Neural cell (in vitro differentiated cells): ENCODE measurements around the gene SLC8A1.

Source experiments
- CTCF ChIP-seq: fragments of 450-650 bp; IDR thresholded peaks from 2 replicates; pipeline ENCODE4 v1.5.1; 2014; ENCODE audit warnings: antibody characterized with exemption, mild to moderate bottlenecking, moderate library complexity; ENCODE audit not compliant: poor library complexity, severe bottlenecking
- EP300 ChIP-seq: fragments of 450-650 bp; conservative IDR thresholded peaks from 2 replicates; pipeline ENCODE4 v1.6.1; 2014; ENCODE audit warnings: antibody characterized with exemption, mild to moderate bottlenecking, moderate library complexity; ENCODE audit not compliant: poor library complexity, severe bottlenecking
- EZH2 ChIP-seq: fragments of 200-600, 300-800 bp; shearing (Covaris generic), sonication (generic); IDR thresholded peaks from 2 replicates; pipeline ENCODE4 v1.6.1; 2014; ENCODE audit warnings: antibody characterized with exemption, low read length, borderline replicate concordance, mild to moderate bottlenecking; ENCODE audit not compliant: insufficient read depth, poor library complexity, severe bottlenecking
- POLR2AphosphoS5 ChIP-seq: IDR thresholded peaks from 2 replicates; pipeline ENCODE4 v1.6.1; 2012
- RAD21 ChIP-seq: fragments of 450-650 bp; conservative IDR thresholded peaks from 2 replicates; pipeline ENCODE4 v1.6.1; 2014; ENCODE audit warnings: antibody characterized with exemption, mild to moderate bottlenecking, moderate library complexity

DNA sequence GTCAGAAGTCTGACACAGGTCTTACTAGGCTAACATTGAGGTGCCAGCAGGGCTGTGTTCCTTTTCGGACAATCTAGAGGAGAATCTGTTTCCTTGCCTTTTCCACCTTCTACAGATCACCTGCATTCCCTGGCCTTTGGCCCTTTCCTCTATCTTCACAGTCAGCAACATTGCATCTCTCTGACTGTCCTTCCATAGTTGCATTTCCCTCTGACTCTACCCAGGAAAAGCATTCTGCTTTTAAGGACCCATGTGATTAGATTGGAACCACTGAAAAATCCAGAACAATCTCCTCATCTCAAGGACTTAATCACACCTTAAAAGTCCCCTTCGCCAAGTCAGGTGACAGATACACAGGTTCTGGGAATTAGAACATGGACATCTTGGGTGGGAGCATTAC is 181.5 kb downstream of the SLC8A1 start:
- no peak for TF ChIP-seq CTCF
- no peak for TF ChIP-seq EP300
- TF ChIP-seq POLR2AphosphoS5, result no peak
- TF ChIP-seq RAD21, result no peak
- TF ChIP-seq EZH2, result no peak
